T-helper 9 cell (primary cell): ENCODE measurements around the gene EPHB6.
A peak's percentile ranks its signal among the peaks of the same experiment; 100 is the strongest.

Experiments used
- DNase-seq: peaks from one replicate; pipeline ENCODE4 v3.0.0-alpha.2; 2020
- total RNA-seq, 2 donors: gene quantifications; one replicate each; lab custom pipeline; 2026; lab: John Stamatoyannopoulos, UW

Gene EPHB6, protein sequence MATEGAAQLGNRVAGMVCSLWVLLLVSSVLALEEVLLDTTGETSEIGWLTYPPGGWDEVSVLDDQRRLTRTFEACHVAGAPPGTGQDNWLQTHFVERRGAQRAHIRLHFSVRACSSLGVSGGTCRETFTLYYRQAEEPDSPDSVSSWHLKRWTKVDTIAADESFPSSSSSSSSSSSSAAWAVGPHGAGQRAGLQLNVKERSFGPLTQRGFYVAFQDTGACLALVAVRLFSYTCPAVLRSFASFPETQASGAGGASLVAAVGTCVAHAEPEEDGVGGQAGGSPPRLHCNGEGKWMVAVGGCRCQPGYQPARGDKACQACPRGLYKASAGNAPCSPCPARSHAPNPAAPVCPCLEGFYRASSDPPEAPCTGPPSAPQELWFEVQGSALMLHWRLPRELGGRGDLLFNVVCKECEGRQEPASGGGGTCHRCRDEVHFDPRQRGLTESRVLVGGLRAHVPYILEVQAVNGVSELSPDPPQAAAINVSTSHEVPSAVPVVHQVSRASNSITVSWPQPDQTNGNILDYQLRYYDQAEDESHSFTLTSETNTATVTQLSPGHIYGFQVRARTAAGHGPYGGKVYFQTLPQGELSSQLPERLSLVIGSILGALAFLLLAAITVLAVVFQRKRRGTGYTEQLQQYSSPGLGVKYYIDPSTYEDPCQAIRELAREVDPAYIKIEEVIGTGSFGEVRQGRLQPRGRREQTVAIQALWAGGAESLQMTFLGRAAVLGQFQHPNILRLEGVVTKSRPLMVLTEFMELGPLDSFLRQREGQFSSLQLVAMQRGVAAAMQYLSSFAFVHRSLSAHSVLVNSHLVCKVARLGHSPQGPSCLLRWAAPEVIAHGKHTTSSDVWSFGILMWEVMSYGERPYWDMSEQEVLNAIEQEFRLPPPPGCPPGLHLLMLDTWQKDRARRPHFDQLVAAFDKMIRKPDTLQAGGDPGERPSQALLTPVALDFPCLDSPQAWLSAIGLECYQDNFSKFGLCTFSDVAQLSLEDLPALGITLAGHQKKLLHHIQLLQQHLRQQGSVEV
- total RNA-seq = 29.0 to 68.6 reads per million in 2 donors

- DNase-seq = peak; percentile 52
These were observed at the start of gene EPHB6 for GRCh38 chr7:142854372-142855113. EPHB6 (plus strand) TSS chr7:142855076; CDS start chr7:142863228, 8,152 bp downstream.

- DNase-seq = no peak
These were observed 49.4 kb upstream of the EPHB6 start for GRCh38 chr7:142805350-142806021.

- no peak for DNase-seq
These were observed 48.9 kb upstream of the EPHB6 start for GRCh38 chr7:142806022-142806356.

DNA sequence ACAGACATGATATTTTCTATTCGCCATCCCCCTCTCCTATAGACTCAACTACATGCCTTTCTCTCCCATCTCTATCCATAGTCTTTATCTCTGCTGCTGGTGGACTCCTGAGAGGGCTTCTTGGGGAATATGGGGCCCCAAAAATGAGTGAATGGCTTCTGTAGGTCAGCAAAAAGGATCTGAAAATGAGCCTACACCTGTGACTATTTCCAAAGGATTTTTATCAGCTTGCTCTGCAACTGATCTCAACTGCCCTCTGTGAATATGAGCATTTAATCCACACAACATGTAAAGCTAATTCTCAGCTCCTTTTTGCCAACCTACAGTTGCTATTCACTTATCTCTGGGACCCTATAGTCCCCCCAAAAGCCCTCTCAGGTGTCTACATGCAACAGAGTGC lies 47.9 kb upstream of the EPHB6 start:
- no peak for DNase-seq

DNA sequence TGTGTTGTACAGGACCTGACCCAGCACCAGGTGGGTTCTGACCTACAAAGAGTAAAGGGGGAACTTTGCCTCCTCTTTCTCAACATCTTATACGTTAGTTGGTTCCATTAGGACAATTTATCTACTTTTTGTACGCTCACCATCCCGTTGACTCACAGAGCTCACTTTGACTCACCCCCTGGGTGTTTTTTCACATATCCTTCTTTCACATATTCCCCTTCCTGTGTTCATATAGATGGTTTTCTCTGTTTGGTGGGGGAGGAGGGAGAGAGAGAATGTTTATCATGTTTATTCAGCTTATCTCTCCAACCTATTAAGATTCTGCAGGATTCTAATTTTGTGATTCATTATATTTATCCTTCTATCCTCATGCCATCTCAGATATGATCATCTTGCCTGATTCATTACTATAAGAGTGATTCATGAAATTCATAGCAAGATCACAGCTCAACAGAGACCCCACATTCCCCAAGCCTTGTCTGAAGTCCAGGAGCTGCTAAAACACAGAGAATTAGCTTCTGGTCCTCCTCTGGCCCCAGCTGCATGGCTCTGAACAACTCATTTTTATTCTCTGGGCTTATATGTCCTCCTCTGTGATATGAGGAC lies 46.9 kb upstream of the EPHB6 start:
- no peak for DNase-seq

GRCh38 chr7:142808461-142808801 lies 46.4 kb upstream of the EPHB6 start:
- no peak for DNase-seq

DNA sequence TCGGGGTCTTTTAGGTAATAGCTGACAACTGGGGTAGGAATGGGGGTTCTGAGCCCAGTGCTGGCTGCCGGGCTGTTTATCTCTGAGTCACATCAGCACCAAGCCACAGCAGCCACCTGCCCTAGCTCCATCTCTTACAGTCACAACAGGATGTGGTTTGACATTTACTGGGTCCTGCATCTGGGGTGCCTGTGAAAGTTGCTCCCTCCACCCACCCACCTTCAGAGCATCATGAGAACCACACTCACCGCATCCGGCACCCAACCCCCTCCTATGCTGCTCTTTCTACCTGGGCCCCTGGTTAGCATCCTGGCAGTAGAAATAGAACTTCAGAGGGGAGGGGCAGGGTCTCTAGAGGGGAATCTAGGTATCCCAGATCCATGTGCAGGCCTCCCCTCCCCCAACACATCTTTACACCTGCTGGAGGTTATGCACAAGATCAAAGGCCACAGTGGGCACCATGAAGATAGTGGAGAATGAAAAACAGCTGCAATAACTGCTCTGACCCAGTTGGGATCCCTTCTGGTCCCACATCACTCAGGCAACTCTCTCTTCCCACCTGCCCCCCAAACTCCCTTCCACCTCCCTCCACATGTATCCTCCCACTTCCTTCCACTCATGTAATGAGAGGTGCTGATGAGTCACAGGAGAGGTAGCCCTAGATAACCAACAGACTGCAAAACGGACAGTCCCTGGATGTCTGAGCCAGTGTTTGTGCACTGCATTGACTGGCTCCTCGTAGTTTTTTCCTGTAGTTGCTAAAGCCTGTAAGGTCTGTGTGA lies 45.9 kb upstream of the EPHB6 start:
- peak; percentile 91 for DNase-seq

GRCh38 chr7:142809671-142810070 lies 45.2 kb upstream of the EPHB6 start:
- no peak for DNase-seq

DNA sequence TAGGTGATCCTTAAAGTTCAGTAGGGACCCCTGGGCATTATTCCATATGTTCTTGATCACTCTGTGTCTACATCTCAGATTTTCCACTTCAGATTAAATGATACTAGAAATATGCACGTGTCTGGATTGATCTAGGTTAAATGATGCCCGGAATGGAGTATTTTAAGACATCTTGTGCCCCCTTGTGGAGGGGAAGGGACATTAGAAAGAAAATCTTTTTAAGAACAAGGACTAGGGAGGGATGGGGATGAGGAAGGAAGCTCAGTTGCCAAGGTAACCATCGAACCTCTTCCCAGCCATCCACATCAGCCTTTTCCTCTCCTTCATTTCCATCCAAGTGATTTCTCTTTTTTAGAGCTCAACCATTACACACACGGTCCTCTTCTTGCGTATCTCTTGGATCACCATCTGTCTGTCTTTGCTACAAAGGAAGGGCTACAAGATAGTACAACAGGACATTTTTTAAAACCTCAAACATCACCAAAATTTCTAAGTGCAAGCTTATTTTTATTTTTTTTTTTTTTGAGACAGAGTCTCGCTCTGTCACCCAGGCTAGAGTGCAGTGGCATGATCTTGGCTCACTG lies 43.6 kb upstream of the EPHB6 start:
- DNase-seq = no peak

DNA sequence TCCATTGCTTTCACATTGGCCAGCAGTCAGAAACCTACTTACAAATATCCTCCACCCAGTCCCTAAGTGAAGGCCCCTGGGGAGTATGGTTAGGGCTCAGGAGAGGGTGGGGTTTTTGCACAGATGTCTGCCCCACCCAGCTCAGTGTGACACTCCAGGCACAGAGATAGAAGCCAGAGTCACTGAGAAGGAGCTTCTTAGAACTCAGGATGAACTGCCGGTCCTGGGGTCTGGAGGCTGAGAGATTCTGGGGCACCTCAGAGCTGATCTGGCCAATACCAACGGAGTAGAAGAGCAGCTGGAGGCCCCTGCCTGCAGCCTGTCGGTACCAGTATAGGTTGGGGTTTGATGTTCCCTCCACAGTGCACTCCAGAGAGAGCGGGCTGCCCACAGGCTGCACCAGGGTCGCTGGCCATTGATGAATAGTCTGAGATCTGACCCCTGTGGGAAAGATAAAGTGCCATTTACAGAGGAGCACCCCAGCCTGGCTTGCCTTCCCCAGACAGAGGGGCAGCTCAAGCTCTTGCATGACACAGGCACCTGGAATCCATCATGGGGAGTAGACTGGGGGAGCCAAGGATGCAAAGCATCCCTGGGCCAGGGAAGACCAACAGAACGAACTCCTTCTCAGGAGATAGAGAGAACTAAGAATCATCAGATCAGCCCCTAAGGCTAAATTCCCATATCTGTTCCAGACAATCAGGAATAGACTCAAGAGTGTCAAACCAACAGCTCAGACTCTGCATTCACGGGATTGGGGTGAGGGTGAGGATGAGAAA lies 42.2 kb upstream of the EPHB6 start:
- DNase-seq = no peak

- no peak for DNase-seq
These were observed 41.6 kb upstream of the EPHB6 start for GRCh38 chr7:142813226-142813625.

DNA sequence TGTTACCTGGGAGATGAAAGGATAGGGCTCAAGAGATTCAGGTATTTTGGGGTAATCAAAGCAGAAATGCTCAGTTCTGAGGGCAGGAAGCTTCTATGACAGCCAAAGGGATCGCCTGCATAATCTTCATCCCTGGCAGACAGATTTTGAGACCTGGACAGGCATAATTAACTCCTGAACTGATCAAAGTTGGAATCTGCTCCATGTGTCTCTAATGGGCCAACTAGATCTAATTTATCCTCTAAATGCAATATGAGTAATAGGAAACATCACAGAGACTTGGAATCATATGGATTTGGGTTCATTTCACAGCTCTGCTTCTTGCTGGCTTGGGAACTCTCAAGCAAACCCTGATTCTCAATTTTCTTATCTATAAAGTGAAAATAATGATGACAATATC lies 41.2 kb upstream of the EPHB6 start:
- DNase-seq = no peak

- DNase-seq = no peak
These were observed 40.4 kb upstream of the EPHB6 start for GRCh38 chr7:142814451-142814850.

DNA sequence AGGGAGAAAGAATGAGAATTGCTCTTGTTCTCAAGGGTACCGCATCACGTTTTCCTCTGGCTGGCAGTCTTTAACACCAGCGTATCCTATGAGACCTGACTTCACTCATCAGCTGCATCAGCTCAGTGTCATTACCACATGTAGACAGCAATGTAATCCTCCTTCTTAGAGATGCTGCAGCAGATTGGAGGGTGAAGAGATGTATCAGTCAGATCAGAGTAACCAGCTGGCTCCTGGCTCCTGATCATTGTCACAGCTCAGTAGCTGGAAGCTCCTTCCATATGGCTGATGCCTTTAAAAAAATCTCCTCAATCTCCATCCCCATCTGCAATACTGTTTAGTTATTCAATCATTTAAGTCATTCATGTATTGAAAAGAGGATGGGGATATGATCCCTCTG lies 39.7 kb upstream of the EPHB6 start:
- no peak for DNase-seq

- no peak for DNase-seq
These were observed 37.4 kb upstream of the EPHB6 start for GRCh38 chr7:142817506-142817905.

- no peak for DNase-seq
These were observed 35.3 kb upstream of the EPHB6 start for GRCh38 chr7:142819530-142819929.

DNA sequence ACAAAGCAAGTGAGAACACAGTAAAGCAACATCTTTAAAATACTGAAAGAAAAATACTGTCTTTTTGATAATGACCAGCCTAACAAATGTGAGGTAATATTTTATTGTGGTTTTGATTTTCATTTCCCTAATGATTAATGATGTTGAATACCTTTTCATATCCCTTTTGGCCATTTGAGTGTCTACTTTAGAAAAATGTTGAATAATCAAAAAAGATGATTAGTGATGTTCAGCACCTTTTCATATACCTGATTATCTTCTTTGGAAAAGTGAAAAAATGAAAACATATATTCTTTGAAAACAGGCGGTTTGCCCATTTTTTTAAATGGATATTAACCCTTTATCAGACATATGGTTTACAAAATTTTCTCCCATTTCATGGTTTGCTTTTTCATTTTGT lies 32.2 kb upstream of the EPHB6 start:
- DNase-seq = no peak

- DNase-seq = no peak
These were observed 26.9 kb upstream of the EPHB6 start for GRCh38 chr7:142827951-142828500.

GRCh38 chr7:142832417-142832816 lies 22.5 kb upstream of the EPHB6 start:
- DNase-seq = no peak
